ENCODE measurements around the gene ITM2C. TPM values are rescaled to one million over a fixed set of nuclear protein-coding genes. Genes with fewer than 3 reads are reported as not detected.

ITM2C gene
- total RNA-seq, 2 experiments from 2014 or later: 13.0 to 13.6 TPM

- CTCF ChIA-PET: interaction anchor here (1.3 to 3.2 kb wide), 2 partner anchors 12 to 19 kb away, joined by 4 to 9 read pairs; no protein-coding TSS in a partner anchor
- peak; percentile 34 for DNase-seq
- intact Hi-C loops (cut with micrococcal nuclease): no loop called here
- Mint-ChIP-seq H3K36me3 (ENCODE audit: low read depth) (no peaks in the 10 kb centered on the region), H3K9me3 (no peaks in the 10 kb centered on the region), H3K27ac (no peak overlapping the region), H3K4me1 (ENCODE audit: low read depth) (peaks cover 5% of the 10 kb centered on the region), H3K4me3 (peak overlapping the region; percentile 13), H3K27me3 (ENCODE audit: low read depth) (peaks cover 39% of the 10 kb centered on the region)
These were observed 36.3 kb upstream of the ITM2C start for GRCh38 chr2:230828272-230828961.

- peaks cover 4% of the 10 kb centered on the region for H3K4me1 Mint-ChIP-seq (ENCODE audit: low read depth)
- no peak overlapping the region for H3K27ac Mint-ChIP-seq
- H3K27me3 Mint-ChIP-seq (ENCODE audit: low read depth): peaks cover 39% of the 10 kb centered on the region
- H3K9me3 Mint-ChIP-seq: no peaks in the 10 kb centered on the region
- CTCF ChIA-PET: interaction anchor here (1.3 kb wide), 1 partner anchor 13 kb away, joined by 4 read pairs; no protein-coding TSS in a partner anchor
- DNase-seq: no peak
- H3K4me3 Mint-ChIP-seq: peak overlapping the region; percentile 13
- intact Hi-C loops (cut with micrococcal nuclease): no loop called here
- H3K36me3 Mint-ChIP-seq (ENCODE audit: low read depth): no peaks in the 10 kb centered on the region
These were observed 35.4 kb upstream of the ITM2C start for GRCh38 chr2:230829293-230829692.

- Mint-ChIP-seq H3K4me1 (ENCODE audit: low read depth) (no peaks in the 10 kb centered on the region), H3K36me3 (ENCODE audit: low read depth) (no peaks in the 10 kb centered on the region)
These were observed 34.8 kb upstream of the ITM2C start for GRCh38 chr2:230829959-230830358.

GRCh38 chr2:230830428-230830827 lies 34.3 kb upstream of the ITM2C start:
- CTCF ChIA-PET: interaction anchor here (0.6 to 1.6 kb wide), 6 partner anchors 15 to 271 kb away, joined by 3 to 5 read pairs (median 4); no protein-coding TSS in a partner anchor
- Mint-ChIP-seq H3K27ac (no peak overlapping the region), H3K9me3 (no peaks in the 10 kb centered on the region), H3K4me1 (ENCODE audit: low read depth) (no peaks in the 10 kb centered on the region), H3K36me3 (ENCODE audit: low read depth) (no peaks in the 10 kb centered on the region), H3K27me3 (ENCODE audit: low read depth) (peaks cover 37% of the 10 kb centered on the region), H3K4me3 (no peak overlapping the region)
- DNase-seq: peak; percentile 26
- intact Hi-C loops (cut with micrococcal nuclease): no loop called here

More at GRCh38 chr2:230829959-230830358, 34.8 kb upstream of the ITM2C start:
- Mint-ChIP-seq H3K4me3 (no peak overlapping the region), H3K9me3 (no peaks in the 10 kb centered on the region), H3K27ac (no peak overlapping the region), H3K27me3 (ENCODE audit: low read depth) (peaks cover 37% of the 10 kb centered on the region)
- no peak for DNase-seq
- CTCF ChIA-PET: interaction anchor here (1.4 to 1.6 kb wide), 2 partner anchors 17 to 21 kb away, joined by 3 to 4 read pairs; no protein-coding TSS in a partner anchor
- intact Hi-C loops (cut with micrococcal nuclease): no loop called here

GRCh38 chr2:230840301-230840700 lies 24.4 kb upstream of the ITM2C start:
- Mint-ChIP-seq H3K4me3 (no peak overlapping the region), H3K27me3 (ENCODE audit: low read depth) (peaks cover 2% of the 10 kb centered on the region), H3K4me1 (ENCODE audit: low read depth) (peaks cover 8% of the 10 kb centered on the region), H3K27ac (no peak overlapping the region), H3K36me3 (ENCODE audit: low read depth) (no peaks in the 10 kb centered on the region), H3K9me3 (peaks cover 9% of the 10 kb centered on the region)
- DNase-seq: no peak
- intact Hi-C loops (cut with micrococcal nuclease): no loop called here
- CTCF ChIA-PET: interaction anchor here (1.1 to 2.3 kb wide), 5 partner anchors 8 to 147 kb away, joined by 3 to 20 read pairs (median 7); no protein-coding TSS in a partner anchor

GRCh38 chr2:230842473-230842872 lies 22.3 kb upstream of the ITM2C start:
- H3K4me1 Mint-ChIP-seq (ENCODE audit: low read depth): peaks cover 12% of the 10 kb centered on the region
- no peak overlapping the region for H3K27ac Mint-ChIP-seq
- H3K27me3 Mint-ChIP-seq (ENCODE audit: low read depth): peaks cover 4% of the 10 kb centered on the region
- intact Hi-C loops (cut with micrococcal nuclease): no loop called here
- H3K4me3 Mint-ChIP-seq: no peak overlapping the region
- no peak for DNase-seq
- H3K9me3 Mint-ChIP-seq: peaks cover 11% of the 10 kb centered on the region
- CTCF ChIA-PET: interaction anchor here (0.6 kb wide), 1 partner anchor 682 kb away, joined by 6 read pairs; no protein-coding TSS in a partner anchor
- H3K36me3 Mint-ChIP-seq (ENCODE audit: low read depth): no peaks in the 10 kb centered on the region

- DNase-seq: no peak
- Mint-ChIP-seq H3K27me3 (ENCODE audit: low read depth) (peaks cover 4% of the 10 kb centered on the region), H3K36me3 (ENCODE audit: low read depth) (no peaks in the 10 kb centered on the region), H3K4me1 (ENCODE audit: low read depth) (peaks cover 16% of the 10 kb centered on the region), H3K4me3 (no peak overlapping the region), H3K27ac (no peak overlapping the region), H3K9me3 (peaks cover 6% of the 10 kb centered on the region)
- CTCF ChIA-PET: no interaction called here
- intact Hi-C loops (cut with micrococcal nuclease): no loop called here
These were observed 21.6 kb upstream of the ITM2C start for GRCh38 chr2:230843132-230843531.

GRCh38 chr2:230846360-230846759 lies 18.4 kb upstream of the ITM2C start:
- peaks cover 12% of the 10 kb centered on the region for H3K27me3 Mint-ChIP-seq (ENCODE audit: low read depth)
- intact Hi-C loops (cut with micrococcal nuclease): loop anchor here (2.0 to 5.0 kb wide), 2 partner anchors 58 to 211 kb away; partner anchors contain the start of gene PSMD1
- no peak for DNase-seq
- no peak overlapping the region for H3K27ac Mint-ChIP-seq
- peaks cover 16% of the 10 kb centered on the region for H3K4me1 Mint-ChIP-seq (ENCODE audit: low read depth)
- CTCF ChIA-PET: interaction anchor here (0.9 to 4.9 kb wide), 4 partner anchors 20 to 141 kb away, joined by 3 to 29 read pairs (median 7); no protein-coding TSS in a partner anchor
- peaks cover 2% of the 10 kb centered on the region for H3K9me3 Mint-ChIP-seq
- no peaks in the 10 kb centered on the region for H3K36me3 Mint-ChIP-seq (ENCODE audit: low read depth)
- H3K4me3 Mint-ChIP-seq: no peak overlapping the region

GRCh38 chr2:230847883-230848388 lies 16.8 kb upstream of the ITM2C start:
- CTCF ChIA-PET: interaction anchor here (0.6 to 5.3 kb wide), 23 partner anchors 8 to 346 kb away, joined by 3 to 47 read pairs (median 4); partner anchors contain the start of gene ITM2C
- H3K27me3 Mint-ChIP-seq (ENCODE audit: low read depth): peaks cover 13% of the 10 kb centered on the region
- peaks cover 14% of the 10 kb centered on the region for H3K4me1 Mint-ChIP-seq (ENCODE audit: low read depth)
- H3K36me3 Mint-ChIP-seq (ENCODE audit: low read depth): no peaks in the 10 kb centered on the region
- H3K9me3 Mint-ChIP-seq: peaks cover 2% of the 10 kb centered on the region
- H3K27ac Mint-ChIP-seq: peak overlapping the region; percentile 31
- peak; percentile 97 for DNase-seq
- no peak overlapping the region for H3K4me3 Mint-ChIP-seq
- intact Hi-C loops (cut with micrococcal nuclease): loop anchor here (1.0 to 5.0 kb wide), 6 partner anchors 17 to 209 kb away; partner anchors contain the start of gene PSMD1

- Mint-ChIP-seq H3K9me3 (peaks cover 2% of the 10 kb centered on the region), H3K27me3 (ENCODE audit: low read depth) (peaks cover 15% of the 10 kb centered on the region), H3K4me1 (ENCODE audit: low read depth) (peaks cover 11% of the 10 kb centered on the region), H3K27ac (no peak overlapping the region), H3K4me3 (no peak overlapping the region), H3K36me3 (ENCODE audit: low read depth) (no peaks in the 10 kb centered on the region)
- intact Hi-C loops (cut with micrococcal nuclease): loop anchor here (1.0 to 5.0 kb wide), 3 partner anchors 25 to 208 kb away; partner anchors contain the start of gene PSMD1
- CTCF ChIA-PET: interaction anchor here (0.5 to 5.3 kb wide), 15 partner anchors 9 to 183 kb away, joined by 3 to 47 read pairs (median 6); no protein-coding TSS in a partner anchor
- peak; percentile 77 for DNase-seq
These were observed 14.9 kb upstream of the ITM2C start for GRCh38 chr2:230849633-230850357.

- peaks cover 15% of the 10 kb centered on the region for H3K27me3 Mint-ChIP-seq (ENCODE audit: low read depth)
- DNase-seq: no peak
- no peak overlapping the region for H3K4me3 Mint-ChIP-seq
- CTCF ChIA-PET: interaction anchor here (0.5 to 5.3 kb wide), 15 partner anchors 9 to 378 kb away, joined by 3 to 47 read pairs (median 5); no protein-coding TSS in a partner anchor
- H3K36me3 Mint-ChIP-seq (ENCODE audit: low read depth): no peaks in the 10 kb centered on the region
- intact Hi-C loops (cut with micrococcal nuclease): loop anchor here (1.0 kb wide), 1 partner anchor 26 kb away; no protein-coding TSS in a partner anchor
- peaks cover 2% of the 10 kb centered on the region for H3K9me3 Mint-ChIP-seq
- peaks cover 11% of the 10 kb centered on the region for H3K4me1 Mint-ChIP-seq (ENCODE audit: low read depth)
- no peak overlapping the region for H3K27ac Mint-ChIP-seq
These were observed 14.4 kb upstream of the ITM2C start for GRCh38 chr2:230850358-230850658.

- Mint-ChIP-seq H3K4me3 (no peak overlapping the region), H3K27me3 (ENCODE audit: low read depth) (peaks cover 16% of the 10 kb centered on the region), H3K27ac (no peak overlapping the region), H3K4me1 (ENCODE audit: low read depth) (peaks cover 9% of the 10 kb centered on the region), H3K9me3 (no peaks in the 10 kb centered on the region), H3K36me3 (ENCODE audit: low read depth) (no peaks in the 10 kb centered on the region)
- DNase-seq: no peak
- intact Hi-C loops (cut with micrococcal nuclease): no loop called here
- CTCF ChIA-PET: interaction anchor here (0.9 to 5.3 kb wide), 5 partner anchors 10 to 135 kb away, joined by 3 to 47 read pairs (median 7); no protein-coding TSS in a partner anchor
These were observed 12.6 kb upstream of the ITM2C start for GRCh38 chr2:230852113-230852512.
